Stimulated activated CD4-positive, alpha-beta T cell treated with anti-CD3 and anti-CD28 coated beads, Interleukin-4, amount 100 ng/mL, for 24 hours (primary cell): ENCODE measurements around the gene PGC.

Experiments
- DNase-seq: peaks from one replicate; pipeline ENCODE4 v3.0.0-alpha.2; 2020

PGC gene

DNA sequence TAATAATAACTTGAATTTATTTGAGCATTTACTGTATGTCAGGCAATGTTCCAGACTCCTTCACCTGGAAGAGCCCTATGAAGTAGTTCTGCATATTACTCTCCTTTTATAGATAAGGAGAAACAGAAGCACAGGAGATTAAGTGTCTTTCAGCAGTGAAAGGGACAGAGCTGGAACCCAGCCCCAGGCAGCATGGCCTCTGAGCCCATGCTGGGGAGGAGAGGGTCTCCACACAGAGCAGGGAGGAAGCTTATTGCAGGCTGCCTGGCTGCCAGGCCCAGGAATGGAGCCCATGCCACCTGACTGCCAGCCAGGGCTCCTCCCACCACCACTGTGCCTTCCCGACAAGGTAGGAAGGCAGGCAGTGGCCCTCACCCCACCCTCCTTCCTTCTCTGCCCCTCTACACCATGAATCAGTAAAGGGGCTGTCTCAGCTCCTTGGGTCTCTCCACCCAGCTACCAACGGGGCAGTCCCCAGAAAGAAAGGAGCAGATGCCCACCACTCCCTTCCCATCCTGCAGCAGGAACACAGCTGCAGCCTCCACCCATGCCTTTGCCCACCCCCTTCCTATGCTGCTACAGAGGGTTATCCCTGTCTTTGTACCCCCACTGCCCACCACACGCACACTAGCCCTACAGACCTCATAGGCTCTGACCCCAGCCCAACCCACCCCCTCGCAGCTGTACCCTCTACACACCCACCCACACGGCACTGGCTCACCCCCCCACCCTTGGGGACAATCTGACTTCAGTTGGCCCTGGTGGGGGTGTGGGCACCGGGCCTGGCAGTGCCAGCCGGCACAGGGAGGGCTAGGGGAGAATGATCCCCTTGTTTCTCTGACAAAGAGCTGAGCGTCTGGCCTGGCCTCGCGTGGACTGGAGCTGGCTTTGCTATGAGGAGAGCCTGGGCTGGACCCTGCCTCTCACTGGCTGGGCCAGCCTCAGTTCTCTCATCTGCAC is 53.6 kb downstream of the PGC start:
- DNase-seq = no peak

DNA sequence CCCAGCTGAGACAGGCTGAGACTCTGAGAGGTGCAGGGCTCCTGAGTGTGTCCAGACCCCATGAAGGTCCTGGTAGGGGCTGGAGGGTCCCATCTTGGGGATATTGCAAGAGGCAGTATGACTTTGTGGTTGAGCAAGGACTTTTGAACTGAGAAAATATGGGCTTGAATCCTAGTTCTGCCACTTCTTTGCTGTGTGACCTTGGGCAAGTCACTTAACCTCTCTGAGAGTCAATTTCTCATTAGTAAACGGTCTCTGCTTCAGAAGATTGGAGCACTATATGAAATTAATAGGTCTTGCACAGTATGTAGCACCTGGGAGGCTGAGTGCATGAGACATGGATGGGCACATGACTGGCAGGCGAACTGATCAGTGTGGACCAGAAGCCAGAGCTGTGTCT is 54.5 kb downstream of the PGC start:
- DNase-seq = no peak

DNA sequence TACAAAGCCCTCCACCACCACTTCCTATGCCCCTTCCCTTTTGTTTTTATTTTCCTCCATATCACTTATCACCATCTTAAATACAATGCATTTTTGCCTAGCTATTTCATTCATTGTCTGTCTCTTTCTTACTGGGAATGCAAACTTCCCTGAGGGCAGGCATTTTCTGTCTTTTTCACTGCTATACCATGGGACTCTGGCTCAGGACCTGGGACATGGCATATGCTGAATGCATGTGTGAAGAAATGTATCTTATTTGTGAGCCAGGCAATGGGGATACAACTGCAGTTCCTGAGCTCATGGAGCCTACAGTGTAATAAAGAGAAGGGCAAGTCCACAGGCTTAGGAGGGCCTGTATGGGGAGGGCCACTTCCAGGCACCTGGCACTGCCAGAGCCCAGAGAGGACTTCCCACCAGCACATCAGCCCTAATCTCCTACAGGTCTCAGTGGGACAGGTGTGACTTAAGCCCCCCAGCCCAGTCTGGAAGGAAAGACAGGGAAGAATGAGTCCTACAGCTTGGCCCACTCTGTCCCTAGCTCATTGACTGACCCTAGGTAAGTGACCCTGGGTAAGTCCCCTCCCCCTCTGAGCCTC is 55.0 kb downstream of the PGC start:
- DNase-seq = no peak

DNA sequence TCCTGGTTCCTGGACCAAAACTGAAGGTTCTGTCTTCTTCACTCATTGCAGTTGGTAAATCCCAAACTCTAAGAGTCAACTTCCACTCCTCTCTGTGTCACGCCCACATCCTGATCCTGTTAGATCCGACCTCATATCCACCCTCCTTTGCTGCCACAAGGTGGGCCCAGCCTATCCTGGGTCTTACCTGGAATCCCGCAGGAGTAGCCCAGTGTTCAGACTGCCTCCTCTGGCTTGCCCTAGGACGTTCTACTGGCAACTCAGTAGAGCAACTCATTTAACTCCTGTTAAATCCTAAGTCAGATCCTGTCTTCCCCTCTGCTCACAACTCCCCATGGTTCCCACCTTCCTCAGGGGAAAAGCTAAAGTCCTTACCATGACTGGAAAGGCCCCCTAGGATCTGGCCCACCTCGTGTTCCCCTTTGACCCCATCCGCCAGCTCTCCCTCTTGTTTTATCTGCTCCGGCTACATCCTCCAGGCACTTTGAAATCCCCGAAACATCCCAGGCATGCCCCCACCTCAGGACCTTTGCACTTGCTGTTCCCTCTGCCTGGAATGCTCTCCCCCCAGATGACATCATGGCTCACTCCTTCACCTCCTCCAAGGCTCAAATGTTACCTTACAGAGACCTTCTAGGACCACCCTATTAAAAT is 55.6 kb downstream of the PGC start:
- DNase-seq = no peak

DNA sequence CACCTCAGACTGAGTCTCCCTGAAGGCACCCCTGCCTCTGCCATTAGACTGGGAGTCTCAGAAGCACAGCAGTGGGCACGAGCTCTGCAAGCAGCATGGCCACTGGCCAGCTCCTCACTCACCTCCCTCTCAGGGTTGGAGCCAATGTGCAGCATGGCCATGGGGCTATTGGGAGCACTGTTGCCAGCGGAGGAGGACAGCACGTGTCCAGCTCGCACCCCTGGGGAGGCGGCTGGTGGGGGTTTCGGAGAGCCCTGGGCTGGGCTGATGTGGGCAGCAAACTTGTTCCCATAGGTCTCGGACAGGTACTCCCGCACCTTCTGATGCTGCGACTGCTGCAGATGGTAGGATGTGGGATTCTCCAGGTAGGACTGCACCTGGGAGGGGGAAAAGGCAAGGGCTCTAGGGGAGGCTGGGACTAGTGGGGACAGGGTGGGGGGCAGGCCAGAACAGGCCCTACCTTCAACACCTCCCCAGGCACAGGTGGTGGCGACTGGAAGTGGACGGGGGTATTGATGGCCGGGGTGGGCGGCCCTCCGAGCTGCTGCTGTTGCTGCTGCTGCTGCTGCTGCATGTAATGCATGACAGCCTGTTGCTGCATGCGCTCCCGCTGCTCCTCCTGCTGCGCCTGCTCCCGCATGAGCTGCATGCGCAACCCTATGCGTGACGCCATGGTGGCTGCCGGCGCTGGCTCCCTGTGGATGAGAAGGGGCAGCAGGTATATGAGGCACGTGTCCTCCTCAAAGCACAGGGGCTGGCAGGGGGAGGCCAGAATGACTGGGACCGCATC is 56.5 kb downstream of the PGC start:
- no peak for DNase-seq

DNA sequence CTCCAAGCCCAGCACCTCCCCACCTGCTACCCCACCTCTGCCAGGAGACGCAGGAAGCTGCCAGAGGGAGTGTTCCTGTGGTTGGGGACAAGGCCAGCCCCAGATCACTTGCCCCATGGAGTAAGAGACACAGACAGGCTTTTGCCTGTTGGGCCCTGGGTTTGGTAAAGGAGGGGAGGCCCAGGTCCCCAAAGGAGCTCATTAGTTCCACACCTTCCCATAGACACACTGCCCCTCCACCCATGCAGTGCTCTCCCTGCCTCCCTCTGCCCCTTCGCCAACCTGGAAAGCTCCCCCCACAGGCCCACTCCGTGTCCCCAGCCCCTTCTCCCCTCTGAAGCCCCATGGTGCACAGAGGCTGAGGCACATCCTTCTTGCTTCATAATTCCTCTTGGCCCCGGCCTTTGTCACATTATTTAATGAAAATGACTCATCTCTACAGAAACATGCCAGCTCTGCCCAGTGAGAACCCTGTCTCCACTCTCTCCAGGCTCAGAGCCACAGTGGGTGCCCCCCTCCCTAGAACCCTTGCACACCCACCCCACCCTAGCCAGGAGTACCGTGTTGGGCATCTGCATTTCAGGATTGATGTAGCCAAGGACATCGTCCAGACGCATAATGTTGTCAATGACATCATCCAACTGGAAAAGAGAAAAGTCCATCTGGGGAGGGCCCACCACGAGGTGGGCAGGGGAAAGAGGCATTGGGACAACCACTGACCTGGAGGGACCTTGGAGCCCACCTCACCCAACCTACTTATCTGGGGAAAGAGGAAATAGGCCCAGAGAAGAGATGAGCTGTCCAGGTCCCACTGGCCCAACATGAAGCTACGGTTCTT is 57.8 kb downstream of the PGC start:
- no peak for DNase-seq

DNA sequence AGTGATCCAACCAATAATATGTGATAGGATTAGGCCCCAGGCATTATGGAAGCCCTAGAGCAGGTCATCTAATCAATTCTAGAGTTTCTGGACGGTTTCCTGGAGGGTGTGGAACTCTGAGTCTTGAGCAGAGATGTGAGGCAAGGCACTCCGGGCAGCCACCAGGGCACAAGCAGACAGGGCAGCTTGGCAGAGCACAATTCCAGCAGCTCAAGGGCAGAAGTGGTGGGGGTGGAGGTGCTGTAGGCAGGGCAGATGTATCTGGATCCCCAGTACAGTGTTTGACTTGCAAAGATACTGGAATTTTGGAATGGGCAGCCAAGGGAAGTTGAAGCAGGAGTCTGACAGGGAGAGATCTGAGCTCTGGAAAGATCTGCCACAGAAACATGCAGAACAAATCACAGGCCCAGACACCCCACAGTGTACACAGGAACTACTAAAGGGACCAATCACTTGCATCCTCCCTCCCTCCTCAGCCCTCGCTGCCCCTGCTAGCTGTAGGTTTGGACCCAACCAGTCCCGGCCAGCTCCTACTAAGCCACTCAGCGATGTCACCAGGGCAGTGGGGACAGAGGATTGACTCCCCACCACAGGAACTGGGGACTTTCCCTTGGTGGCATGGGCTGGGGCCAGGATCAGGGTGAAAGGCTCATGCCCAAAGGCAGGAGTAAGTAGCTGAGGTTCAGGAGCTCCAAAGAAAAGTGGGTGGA is 58.8 kb downstream of the PGC start:
- no peak for DNase-seq

DNA sequence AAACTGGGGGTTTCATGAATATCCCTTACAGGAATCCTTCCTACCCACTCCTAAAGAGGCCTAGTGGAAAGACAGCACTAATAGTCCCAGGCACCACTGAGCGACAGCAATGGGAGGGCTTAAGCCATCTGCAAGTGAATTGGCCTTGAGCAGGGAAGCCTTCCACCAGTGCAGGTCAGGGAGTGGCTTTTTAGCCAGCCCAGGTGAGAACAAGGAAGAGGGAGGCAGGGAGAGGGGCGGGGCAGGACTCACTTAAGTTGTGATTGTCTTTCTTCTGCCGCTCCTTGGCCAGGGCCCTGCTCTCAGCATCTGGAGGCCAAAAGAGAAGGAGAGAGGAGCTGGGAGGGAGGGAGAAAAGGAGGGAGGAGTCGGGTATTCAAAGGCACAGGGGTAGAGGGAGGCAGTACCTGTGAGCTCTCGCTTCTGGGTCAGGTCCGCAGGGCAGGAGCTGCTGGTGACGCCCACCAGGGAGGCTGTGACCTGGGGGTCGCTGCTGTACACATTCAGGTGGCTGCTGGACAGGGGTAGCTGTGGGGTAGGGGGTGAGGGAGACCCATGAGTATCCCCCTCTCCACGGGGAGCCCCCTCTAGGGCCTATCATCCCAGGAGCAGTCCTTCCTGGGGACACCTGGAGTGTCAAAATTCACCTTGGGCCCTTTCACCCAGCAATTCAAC is 59.6 kb downstream of the PGC start:
- no peak for DNase-seq
